Esophagus (tissue), 2 donors: Measurements from ENCODE around the gene MARCHF11. TPM values are rescaled to one million over a fixed set of nuclear protein-coding genes. Genes with fewer than 3 reads are reported as not detected.

Source experiments
- H3K27ac ChIP-seq, 2 donors: one replicate each; pipeline ENCODE4 v1.5.1; 2013; ENCODE audit warnings: low read depth in 2 of 2, mild to moderate bottlenecking in 2 of 2, inconsistent platforms in 1 of 2, low read length in 1 of 2, moderate library complexity in 1 of 2
- H3K27me3 ChIP-seq, 2 donors: one replicate each; pipeline ENCODE4 v1.6.1; 2013; ENCODE audit warnings: low read length in 2 of 2, control low read depth in 1 of 2, mild to moderate bottlenecking in 1 of 2; ENCODE audit not compliant: insufficient read depth in 2 of 2, control insufficient read depth in 1 of 2
- H3K36me3 ChIP-seq, 2 donors: one replicate each; pipeline ENCODE4 v1.6.1; 2013; ENCODE audit warnings: low read length in 1 of 2; ENCODE audit not compliant: control insufficient read depth in 2 of 2, insufficient read depth in 2 of 2
- H3K4me1 ChIP-seq, 2 donors: one replicate each; pipeline ENCODE4 v1.6.1; 2013; ENCODE audit warnings: low read length in 1 of 2; ENCODE audit not compliant: control insufficient read depth in 2 of 2, insufficient read depth in 2 of 2
- H3K4me3 ChIP-seq, 2 donors: one replicate each; pipeline ENCODE4 v1.5.1; 2013; ENCODE audit warnings: low read length in 2 of 2, mild to moderate bottlenecking in 2 of 2, low read depth in 1 of 2, moderate library complexity in 1 of 2
- H3K9me3 ChIP-seq, 2 donors: one replicate each; pipeline ENCODE4 v1.6.1; 2013; ENCODE audit warnings: mild to moderate bottlenecking in 2 of 2, low read depth in 1 of 2, low read length in 1 of 2, moderate library complexity in 1 of 2; ENCODE audit not compliant: control insufficient read depth in 2 of 2, insufficient read depth in 1 of 2
- WGBS, 2 donors: extraction: QIAGEN DNeasy Blood & Tissue Kit; methylation state at CpG; one replicate each; pipeline ENCODE4 v1.1.7; 2013; 5-methylcytosine and 5-hydroxymethylcytosine counted together
- polyA plus RNA-seq, 2 donors: library from polyadenylated mRNA; stranded (reverse); fragments of 200-250 nt; gene quantifications; one replicate each; pipeline ENCODE4 v1.2.3, GENCODE V29; 2013
- donor health status: healthy with polysubstance abuse.
- donor health status: Bipolar disorder and iron deficiency.

MARCHF11 gene
- polyA plus RNA-seq, 2 donors: not detected

GRCh38 chr5:16066810-16067209 lies 112.8 kb downstream of the MARCHF11 start:
- no peaks in the 10 kb centered on the region for H3K4me1 ChIP-seq
- no peak overlapping the region for H3K27ac ChIP-seq
- H3K4me3 ChIP-seq: no peak overlapping the region
- WGBS, 2 donors: 67 to 68% methylated on average over 2 of the region's 2 CpGs
- H3K36me3 ChIP-seq: no peaks in the 10 kb centered on the region
- no peaks in the 10 kb centered on the region for H3K9me3 ChIP-seq
- H3K27me3 ChIP-seq: no peaks in the 10 kb centered on the region

DNA sequence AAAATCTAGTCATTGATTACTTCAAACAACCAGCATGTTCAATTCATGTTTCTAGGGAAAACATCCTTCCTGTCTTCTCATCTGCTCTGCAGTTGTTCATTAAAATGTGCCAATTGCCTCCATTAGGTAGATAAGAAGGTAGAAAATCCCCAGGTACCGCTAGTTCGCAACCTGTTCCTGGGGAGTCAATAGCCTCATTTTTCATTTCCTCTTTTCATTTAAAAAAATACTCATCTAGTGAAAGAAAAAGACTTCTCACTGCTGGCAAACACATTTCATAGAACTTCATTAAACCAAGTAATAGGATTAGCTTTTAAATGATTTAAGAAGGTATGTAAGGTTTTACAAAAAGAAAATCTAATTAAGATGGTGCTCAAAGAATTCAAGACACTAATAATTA lies 113.3 kb downstream of the MARCHF11 start:
- H3K27me3 ChIP-seq: no peaks in the 10 kb centered on the region
- no peaks in the 10 kb centered on the region for H3K9me3 ChIP-seq
- WGBS, 2 donors: 79 to 93% methylated on average over 2 of the region's 2 CpGs
- H3K4me3 ChIP-seq: no peak overlapping the region
- H3K4me1 ChIP-seq: no peaks in the 10 kb centered on the region
- no peaks in the 10 kb centered on the region for H3K36me3 ChIP-seq
- no peak overlapping the region for H3K27ac ChIP-seq

DNA sequence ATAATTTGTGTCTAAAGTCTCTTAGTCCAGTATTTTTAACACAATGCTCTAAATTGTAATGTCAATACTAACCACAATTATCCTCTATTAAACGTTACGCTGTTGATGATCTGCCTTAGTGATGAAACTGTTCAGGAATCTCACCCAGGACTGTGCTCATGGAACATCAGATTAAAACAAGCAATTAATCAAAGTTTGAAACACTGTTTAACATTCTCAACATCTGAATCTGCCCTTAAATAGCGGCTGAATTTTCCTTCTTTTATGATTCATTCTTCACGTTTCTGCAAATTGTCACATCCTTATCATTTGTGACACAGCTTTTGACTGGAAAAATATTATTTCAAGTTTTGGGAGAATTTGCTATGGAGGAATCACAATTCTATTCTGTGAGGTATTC lies 113.8 kb downstream of the MARCHF11 start:
- Histone ChIP-seq H3K4me1 (no peaks in the 10 kb centered on the region), H3K4me3 (no peak overlapping the region), H3K27ac (no peak overlapping the region), H3K9me3 (no peaks in the 10 kb centered on the region), H3K27me3 (no peaks in the 10 kb centered on the region), H3K36me3 (no peaks in the 10 kb centered on the region)
- 51 to 59% methylated on average over 4 of the region's 4 CpGs for WGBS, 2 donors

- no peaks in the 10 kb centered on the region for H3K27me3 ChIP-seq
- no peak overlapping the region for H3K27ac ChIP-seq
- no peaks in the 10 kb centered on the region for H3K36me3 ChIP-seq
- H3K4me3 ChIP-seq: no peak overlapping the region
- H3K4me1 ChIP-seq: no peaks in the 10 kb centered on the region
- 73 to 76% methylated on average over 9 of the region's 9 CpGs for WGBS, 2 donors
- no peaks in the 10 kb centered on the region for H3K9me3 ChIP-seq
These were observed 115.3 kb downstream of the MARCHF11 start for GRCh38 chr5:16064135-16064893.

GRCh38 chr5:16061163-16061562 lies 118.4 kb downstream of the MARCHF11 start:
- Histone ChIP-seq H3K36me3 (no peaks in the 10 kb centered on the region), H3K9me3 (no peaks in the 10 kb centered on the region), H3K27me3 (no peaks in the 10 kb centered on the region), H3K4me1 (no peaks in the 10 kb centered on the region), H3K27ac (no peak overlapping the region), H3K4me3 (no peak overlapping the region)
- 63 to 73% methylated on average over 3 of the region's 3 CpGs for WGBS, 2 donors

DNA sequence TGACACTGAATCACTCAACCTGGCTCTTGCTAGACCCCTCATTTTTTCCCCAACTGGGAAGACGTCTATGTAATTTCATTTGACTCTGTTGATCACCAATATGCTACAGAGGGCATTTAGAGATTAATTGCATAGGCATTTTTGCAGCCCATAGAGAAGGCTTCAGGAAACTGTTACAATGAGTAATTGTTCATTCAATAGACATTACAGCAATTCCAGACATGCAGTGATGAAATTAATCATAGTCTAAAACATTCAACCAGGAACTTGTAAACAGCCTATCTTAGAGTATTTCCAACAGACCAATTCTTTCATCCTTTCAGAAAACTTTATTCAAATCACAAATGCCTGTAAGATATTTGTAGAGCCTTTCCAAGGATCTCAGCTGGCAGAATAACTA lies 122.3 kb downstream of the MARCHF11 start:
- H3K27ac ChIP-seq: no peak overlapping the region
- WGBS, 2 donors: 18 to 22% methylated on average over 1 of the region's 1 CpG
- no peaks in the 10 kb centered on the region for H3K4me1 ChIP-seq
- H3K4me3 ChIP-seq: no peak overlapping the region
- H3K9me3 ChIP-seq: no peaks in the 10 kb centered on the region
- no peaks in the 10 kb centered on the region for H3K36me3 ChIP-seq
- no peaks in the 10 kb centered on the region for H3K27me3 ChIP-seq

GRCh38 chr5:16051246-16051755 lies 128.3 kb downstream of the MARCHF11 start:
- no peaks in the 10 kb centered on the region for H3K9me3 ChIP-seq
- H3K4me1 ChIP-seq: no peaks in the 10 kb centered on the region
- no peaks in the 10 kb centered on the region for H3K27me3 ChIP-seq
- H3K4me3 ChIP-seq: no peak overlapping the region
- WGBS, 2 donors: 37 to 38% methylated on average over 3 of the region's 3 CpGs
- H3K36me3 ChIP-seq: no peaks in the 10 kb centered on the region
- no peak overlapping the region for H3K27ac ChIP-seq

- Histone ChIP-seq H3K9me3 (no peaks in the 10 kb centered on the region), H3K27ac (no peak overlapping the region), H3K36me3 (no peaks in the 10 kb centered on the region), H3K27me3 (no peaks in the 10 kb centered on the region), H3K4me1 (no peaks in the 10 kb centered on the region), H3K4me3 (no peak overlapping the region)
- WGBS, 2 donors: 74 to 81% methylated on average over 1 of the region's 1 CpG
These were observed 129.2 kb downstream of the MARCHF11 start for GRCh38 chr5:16050414-16050813.

- Histone ChIP-seq H3K36me3 (no peaks in the 10 kb centered on the region), H3K4me3 (no peak overlapping the region), H3K27ac (no peak overlapping the region), H3K4me1 (no peaks in the 10 kb centered on the region), H3K9me3 (no peaks in the 10 kb centered on the region), H3K27me3 (no peaks in the 10 kb centered on the region)
- 84 to 88% methylated on average over 1 of the region's 1 CpG for WGBS, 2 donors
These were observed 129.8 kb downstream of the MARCHF11 start for GRCh38 chr5:16049761-16050160.

DNA sequence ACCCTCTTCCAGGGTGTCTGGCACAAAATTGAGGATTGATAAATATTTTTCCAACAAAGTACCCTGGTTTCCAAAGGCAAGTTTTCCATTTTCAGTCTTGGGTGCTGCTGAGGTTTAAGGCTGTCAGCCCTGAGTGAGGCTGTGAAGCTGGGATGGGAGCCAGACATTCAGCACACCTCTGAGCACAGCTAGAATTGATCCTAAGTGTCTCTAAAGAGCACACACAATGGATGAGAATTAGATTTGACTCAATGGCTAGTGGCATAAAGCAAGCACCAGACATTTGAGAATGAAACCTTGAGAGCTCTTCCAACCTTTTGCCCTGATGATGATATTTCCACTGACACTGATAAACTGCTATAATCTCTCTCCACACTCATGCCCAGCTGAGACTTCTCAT lies 131.5 kb downstream of the MARCHF11 start:
- H3K4me1 ChIP-seq: no peaks in the 10 kb centered on the region
- H3K27me3 ChIP-seq: no peaks in the 10 kb centered on the region
- H3K9me3 ChIP-seq: no peaks in the 10 kb centered on the region
- H3K27ac ChIP-seq: no peak overlapping the region
- H3K4me3 ChIP-seq: no peak overlapping the region
- H3K36me3 ChIP-seq: no peaks in the 10 kb centered on the region
